Measurements from ENCODE around the gene NRG2. TPM values are rescaled to one million over a fixed set of nuclear protein-coding genes. Genes with fewer than 3 reads are reported as not detected.
A peak's percentile ranks its signal among the peaks of the same experiment; 100 is the strongest.

NRG2 gene
- total RNA-seq, 2 donors from 2014 or later: 5.6 to 6.5 TPM

GRCh38 chr5:139982975-139983240 is 60.2 kb downstream of the NRG2 start:
- H3K36me3 ChIP-seq (replicated peaks in 1 of 2; ENCODE audit: insufficient read depth in 1 of 2, low read depth in 2 of 2): no peaks in the 10 kb centered on the region
- TF ChIP-seq CTCF (IDR thresholded peaks at IDR 0.05) (no peak), POLR2A (IDR thresholded peaks at IDR 0.05) (no peak)
- intact Hi-C loops (cut with DNase I): no loop called here
- H3K4me1 ChIP-seq: no peaks in the 10 kb centered on the region
- no peak overlapping the region for H3K4me3 ChIP-seq
- DNase-seq (no peak), ATAC-seq (no peak)
- no peak overlapping the region for H3K27ac ChIP-seq
- no peaks in the 10 kb centered on the region for H3K27me3 ChIP-seq
- no peaks in the 10 kb centered on the region for H3K9me3 ChIP-seq

- H3K27ac ChIP-seq: no peak overlapping the region
- intact Hi-C loops (cut with DNase I): no loop called here
- no peaks in the 10 kb centered on the region for H3K4me1 ChIP-seq
- H3K9me3 ChIP-seq: no peaks in the 10 kb centered on the region
- DNase-seq (peak; percentile 25 to 50 (median 38)), ATAC-seq (no peak)
- TF ChIP-seq CTCF (IDR thresholded peaks at IDR 0.05) (no peak), POLR2A (IDR thresholded peaks at IDR 0.05) (no peak)
- no peaks in the 10 kb centered on the region for H3K36me3 ChIP-seq (replicated peaks in 1 of 2; ENCODE audit: insufficient read depth in 1 of 2, low read depth in 2 of 2)
- WGBS, 2 donors: 77 to 81% methylated on average over 15 of the region's 15 CpGs
- no peak overlapping the region for H3K4me3 ChIP-seq
- no peaks in the 10 kb centered on the region for H3K27me3 ChIP-seq
Observed at GRCh38 chr5:139982157-139982974, 60.7 kb downstream of the NRG2 start.

DNA sequence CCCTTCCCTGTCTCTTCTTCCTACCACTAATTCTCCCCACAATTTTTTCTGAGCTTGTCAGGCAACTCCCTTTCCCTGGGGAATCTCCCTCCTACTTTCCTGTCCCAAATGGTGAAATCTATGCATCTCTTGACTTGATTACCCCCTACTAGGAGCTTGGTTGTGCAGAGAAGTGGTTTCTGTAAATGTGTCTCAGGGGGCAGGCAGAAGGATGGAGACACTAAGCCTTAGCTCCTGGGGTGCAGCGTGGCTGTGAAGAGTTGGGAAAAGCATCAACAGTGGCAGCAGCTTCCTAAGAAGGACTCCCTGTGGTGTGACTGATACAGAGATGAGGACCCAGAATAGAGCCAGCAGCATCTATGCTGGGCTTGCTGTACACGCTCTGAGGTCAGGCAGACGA is 62.3 kb downstream of the NRG2 start:
- no peaks in the 10 kb centered on the region for H3K9me3 ChIP-seq
- H3K4me3 ChIP-seq: no peak overlapping the region
- H3K27ac ChIP-seq: no peak overlapping the region
- H3K27me3 ChIP-seq: no peaks in the 10 kb centered on the region
- no peaks in the 10 kb centered on the region for H3K4me1 ChIP-seq
- TF ChIP-seq POLR2A (IDR thresholded peaks at IDR 0.05): no peak
- intact Hi-C loops (cut with DNase I): no loop called here
- 79 to 92% methylated on average over 3 of the region's 3 CpGs for WGBS, 2 donors
- ATAC-seq (no peak), DNase-seq (no peak)
- no peaks in the 10 kb centered on the region for H3K36me3 ChIP-seq (replicated peaks in 1 of 2; ENCODE audit: insufficient read depth in 1 of 2, low read depth in 2 of 2)

DNA sequence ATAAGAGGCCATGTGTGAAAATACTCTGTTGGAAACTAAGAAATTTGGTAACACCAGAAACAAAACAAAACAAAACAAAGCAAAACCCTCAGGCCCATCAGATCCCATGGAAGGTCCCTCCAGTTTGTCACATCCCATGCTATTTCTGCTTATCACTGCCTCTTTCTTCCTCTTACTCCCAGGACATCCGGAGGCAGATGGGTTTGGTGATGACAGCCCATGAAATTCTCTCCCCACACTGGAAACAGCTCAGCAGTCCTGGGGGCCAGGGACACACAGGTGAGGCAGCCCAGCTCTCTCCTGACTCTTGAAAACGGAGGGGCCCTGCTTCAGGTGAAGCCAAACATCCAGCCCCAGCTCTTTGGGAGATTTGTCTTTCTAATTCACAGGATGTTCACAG is 63.2 kb downstream of the NRG2 start:
- no peak overlapping the region for H3K27ac ChIP-seq
- no peak for TF ChIP-seq CTCF (IDR thresholded peaks at IDR 0.05)
- no peak for TF ChIP-seq POLR2A (IDR thresholded peaks at IDR 0.05)
- no peaks in the 10 kb centered on the region for H3K36me3 ChIP-seq (replicated peaks in 1 of 2; ENCODE audit: insufficient read depth in 1 of 2, low read depth in 2 of 2)
- no peaks in the 10 kb centered on the region for H3K9me3 ChIP-seq
- H3K27me3 ChIP-seq: no peaks in the 10 kb centered on the region
- intact Hi-C loops (cut with DNase I): no loop called here
- ATAC-seq (no peak), DNase-seq (no peak)
- H3K4me1 ChIP-seq: no peaks in the 10 kb centered on the region
- H3K4me3 ChIP-seq: no peak overlapping the region
- WGBS, 2 donors: 84 to 94% methylated on average over 2 of the region's 2 CpGs

GRCh38 chr5:139979518-139979917 is 63.6 kb downstream of the NRG2 start:
- intact Hi-C loops (cut with DNase I): no loop called here
- Histone ChIP-seq H3K27ac (no peak overlapping the region), H3K4me1 (no peaks in the 10 kb centered on the region), H3K9me3 (no peaks in the 10 kb centered on the region), H3K36me3 (replicated peaks in 1 of 2; ENCODE audit: insufficient read depth in 1 of 2, low read depth in 2 of 2) (no peaks in the 10 kb centered on the region), H3K27me3 (no peaks in the 10 kb centered on the region), H3K4me3 (no peak overlapping the region)
- TF ChIP-seq POLR2A (IDR thresholded peaks at IDR 0.05) (no peak), CTCF (IDR thresholded peaks at IDR 0.05) (no peak)
- WGBS, 2 donors: 78 to 95% methylated on average over 3 of the region's 3 CpGs
- DNase-seq: no peak
- ATAC-seq: no peak

Data from body of pancreas (tissue), 4 donors.